ENCODE measurements around the gene SF3B5.

- TF ChIP-seq CTCF (IDR thresholded peaks at IDR 0.05; ENCODE audit: insufficient read depth, low read depth, low read length) (no peak), EZH2 (IDR thresholded peaks at IDR 0.05; ENCODE audit: insufficient read depth, low read length) (no peak)
These were observed 46.0 kb downstream of the SF3B5 start for GRCh38 chr6:144049386-144049785.

Data from astrocyte (in vitro differentiated cells and primary cell).